ENCODE results near the gene CDK6. TPM values are rescaled to one million over a fixed set of nuclear protein-coding genes. Genes with fewer than 3 reads are reported as not detected.

CDK6 gene
- 10 to 100 TPM in 3 of 4 donors, 1 to 10 TPM in 1; 9.5 to 21.4 (median 15.9) TPM for total RNA-seq

DNA sequence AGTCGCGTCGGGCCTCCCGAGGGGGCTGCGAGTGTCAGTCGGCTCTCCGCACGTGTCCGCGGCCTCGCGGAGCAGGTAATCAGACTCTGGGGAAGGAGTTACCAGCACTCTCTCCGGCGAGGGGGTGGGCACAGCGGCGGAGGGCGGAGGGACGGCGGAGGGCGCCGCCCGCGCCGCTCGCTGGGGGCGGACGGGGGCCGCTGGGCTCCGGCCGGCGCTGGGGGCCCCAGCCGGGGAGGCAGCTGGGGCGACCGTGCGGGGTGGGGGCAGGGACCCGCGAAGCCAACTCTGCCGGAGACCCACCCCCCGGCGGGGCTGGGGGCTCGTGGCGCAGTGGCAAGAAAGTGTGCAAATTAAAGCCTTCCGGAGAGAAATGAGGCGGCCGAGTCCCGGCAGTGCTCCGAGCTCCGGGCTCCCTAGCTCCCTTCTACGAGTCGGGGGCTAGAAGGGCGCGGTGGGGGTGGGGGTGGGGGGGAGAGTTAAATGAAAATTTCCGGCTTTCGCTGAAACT lies at the start of gene CDK6:
TSS of gene CDK6 (minus strand) at position 85 of the 511 bp plus-strand sequence. CDS start 3,250 bp downstream, outside the sequence.
- TF ChIP-seq, protein P1, sequence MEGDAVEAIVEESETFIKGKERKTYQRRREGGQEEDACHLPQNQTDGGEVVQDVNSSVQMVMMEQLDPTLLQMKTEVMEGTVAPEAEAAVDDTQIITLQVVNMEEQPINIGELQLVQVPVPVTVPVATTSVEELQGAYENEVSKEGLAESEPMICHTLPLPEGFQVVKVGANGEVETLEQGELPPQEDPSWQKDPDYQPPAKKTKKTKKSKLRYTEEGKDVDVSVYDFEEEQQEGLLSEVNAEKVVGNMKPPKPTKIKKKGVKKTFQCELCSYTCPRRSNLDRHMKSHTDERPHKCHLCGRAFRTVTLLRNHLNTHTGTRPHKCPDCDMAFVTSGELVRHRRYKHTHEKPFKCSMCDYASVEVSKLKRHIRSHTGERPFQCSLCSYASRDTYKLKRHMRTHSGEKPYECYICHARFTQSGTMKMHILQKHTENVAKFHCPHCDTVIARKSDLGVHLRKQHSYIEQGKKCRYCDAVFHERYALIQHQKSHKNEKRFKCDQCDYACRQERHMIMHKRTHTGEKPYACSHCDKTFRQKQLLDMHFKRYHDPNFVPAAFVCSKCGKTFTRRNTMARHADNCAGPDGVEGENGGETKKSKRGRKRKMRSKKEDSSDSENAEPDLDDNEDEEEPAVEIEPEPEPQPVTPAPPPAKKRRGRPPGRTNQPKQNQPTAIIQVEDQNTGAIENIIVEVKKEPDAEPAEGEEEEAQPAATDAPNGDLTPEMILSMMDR (IDR thresholded peaks at IDR 0.05; ENCODE audit: low read depth): no peak

DNA sequence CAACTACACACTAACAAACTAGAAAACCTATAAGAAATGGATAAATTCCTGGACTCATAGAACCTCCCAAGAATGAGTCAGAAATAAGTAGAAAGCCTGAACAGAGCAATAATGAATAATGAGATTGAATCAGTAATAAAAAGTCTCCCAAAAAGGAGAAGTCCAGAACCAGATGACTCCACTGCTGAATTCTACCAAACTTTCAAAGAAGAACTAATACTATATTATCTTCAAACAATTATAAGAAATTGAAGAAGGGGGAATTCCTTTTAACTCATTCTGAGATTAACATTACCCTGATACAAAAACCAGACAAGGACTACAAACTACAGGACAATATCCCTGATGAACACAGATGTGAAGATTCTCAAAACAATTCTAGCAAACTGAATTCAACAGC lies 47.8 kb upstream of the CDK6 start:
- TF ChIP-seq, protein P1 (IDR thresholded peaks at IDR 0.05; ENCODE audit: low read depth): no peak

DNA sequence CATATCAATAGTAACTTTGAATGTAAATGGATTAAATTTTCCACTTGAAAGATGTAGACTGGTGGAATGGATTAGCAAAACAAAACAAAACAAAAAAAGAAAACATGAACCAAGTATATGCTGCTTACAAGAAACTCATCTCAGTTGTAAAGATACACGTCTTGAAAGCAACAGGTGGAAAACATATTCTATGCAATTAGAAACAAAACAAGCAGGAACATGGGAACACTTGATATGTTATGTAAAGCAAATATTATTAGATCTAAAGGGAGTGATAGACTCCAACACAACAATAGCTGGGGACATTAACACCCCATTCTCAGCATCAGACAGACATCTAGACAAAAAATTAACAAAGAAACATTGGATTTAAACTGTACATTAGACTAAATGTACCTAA lies 46.4 kb upstream of the CDK6 start:
- TF ChIP-seq, protein P1 (IDR thresholded peaks at IDR 0.05; ENCODE audit: low read depth): no peak

DNA sequence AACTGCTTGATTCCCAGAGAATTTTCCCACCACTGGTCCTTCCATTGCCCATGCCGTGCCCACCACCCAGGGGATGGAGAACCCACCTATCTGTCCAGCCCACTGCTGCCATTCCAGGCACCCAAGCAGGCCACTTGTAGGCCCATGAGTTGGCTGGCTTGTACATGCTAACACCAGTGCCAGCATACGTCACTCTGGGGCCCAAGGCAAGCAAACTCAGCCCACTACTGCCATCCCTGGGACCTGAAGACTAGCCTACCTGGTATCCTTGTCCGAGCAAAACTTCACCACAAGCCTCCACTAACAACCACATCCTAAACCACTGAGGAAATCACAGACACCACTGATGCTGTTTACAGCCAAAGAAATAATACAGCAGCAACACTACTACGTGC lies 44.7 kb upstream of the CDK6 start:
- TF ChIP-seq, protein P1 (IDR thresholded peaks at IDR 0.05; ENCODE audit: low read depth): no peak

DNA sequence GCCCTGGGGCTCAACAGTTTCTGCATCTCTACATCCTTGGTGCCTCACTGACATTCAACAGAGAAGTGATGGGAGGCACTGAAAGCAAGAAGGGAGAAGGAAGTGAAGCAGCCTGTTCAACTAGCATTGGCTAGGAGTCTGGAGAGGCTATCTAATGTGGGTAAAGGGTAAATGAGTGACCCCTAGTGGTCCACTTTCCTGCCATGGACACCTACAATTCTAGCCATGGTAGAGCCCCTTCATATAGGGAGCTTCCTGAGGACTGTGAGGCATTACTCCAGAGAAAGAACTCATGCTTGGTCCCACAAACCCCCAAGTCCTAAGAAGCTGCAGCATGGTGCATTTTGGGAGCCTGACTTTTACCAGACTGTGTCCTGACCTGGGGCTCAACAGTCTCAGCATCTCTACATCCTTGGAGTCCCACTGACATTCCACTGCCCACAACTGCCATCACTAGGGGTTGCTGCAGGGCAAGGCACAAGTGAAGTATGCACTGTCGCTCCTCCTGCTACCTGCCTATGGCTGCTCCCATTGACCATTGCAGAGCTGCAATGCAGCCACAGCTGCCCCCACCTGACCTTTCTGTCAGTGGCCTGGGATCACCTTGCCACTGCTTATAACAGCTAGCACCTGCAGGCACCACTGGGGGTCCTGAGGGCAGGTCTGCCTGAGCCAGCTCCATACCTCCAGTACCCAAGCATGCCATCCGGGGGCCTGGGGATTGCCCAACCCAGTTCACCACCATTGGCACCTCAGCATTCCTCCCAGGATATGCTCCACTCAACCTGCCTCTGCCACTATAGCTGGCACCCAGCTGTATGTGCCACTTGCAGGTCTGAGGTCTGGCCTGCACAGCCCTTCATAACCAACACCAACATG lies 44.1 kb upstream of the CDK6 start:
- TF ChIP-seq, protein P1 (IDR thresholded peaks at IDR 0.05; ENCODE audit: low read depth): no peak

DNA sequence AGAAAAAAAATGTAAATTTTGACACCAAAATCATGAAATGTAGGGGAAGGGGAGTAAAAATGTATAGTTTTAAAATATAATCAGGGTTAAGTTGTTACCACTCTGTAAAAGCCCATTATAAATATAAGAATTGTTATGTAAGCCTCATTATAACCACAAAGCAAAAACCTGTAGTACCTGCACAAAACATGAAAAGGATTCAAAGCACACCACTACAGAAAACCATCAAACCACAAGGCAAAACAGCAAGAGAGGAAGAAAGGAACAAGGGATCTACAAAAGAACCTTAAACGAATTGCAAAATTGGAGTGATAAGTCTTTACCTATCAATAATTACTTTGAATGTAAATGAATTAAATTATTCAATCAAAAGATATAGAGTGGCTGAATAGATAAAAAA lies 41.0 kb upstream of the CDK6 start:
- TF ChIP-seq, protein P1 (IDR thresholded peaks at IDR 0.05; ENCODE audit: low read depth): no peak

DNA sequence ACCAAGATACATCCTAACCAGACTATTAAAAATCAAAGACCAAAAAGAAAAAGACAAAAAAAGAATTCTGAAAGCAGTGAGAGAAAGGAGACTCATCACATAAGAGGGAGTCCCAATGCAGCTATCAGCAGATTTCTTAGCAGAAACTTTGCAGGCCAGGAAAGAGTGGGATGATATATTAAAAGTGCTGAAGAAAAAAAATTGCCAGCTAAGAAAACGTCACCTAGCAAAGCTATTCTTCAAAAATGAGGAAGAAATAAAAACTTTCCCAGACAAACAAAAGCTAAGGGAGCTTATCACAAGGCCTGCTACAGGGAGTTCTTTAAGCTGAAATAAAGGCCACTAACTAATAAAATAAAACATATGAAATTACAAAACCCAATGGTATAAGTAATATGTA lies 40.5 kb upstream of the CDK6 start:
- TF ChIP-seq, protein P1 (IDR thresholded peaks at IDR 0.05; ENCODE audit: low read depth): no peak
